Left lung (tissue), 10 donors: ENCODE data around the gene ZNF524. TPM values are rescaled to one million over a fixed set of nuclear protein-coding genes. Genes with fewer than 3 reads are reported as not detected.

ENCODE experiments used
- ATAC-seq: fragments of 200-7000 bp; cut with Tn5 transposase; one replicate; pipeline ENCODE4 v1.9.1; 2020; ENCODE audit warnings: moderate library complexity
- DNase-seq, 4 donors: peaks; one replicate each; pipeline ENCODE4 v3.0.0-alpha.2; 2013 to 2020
- H3K27ac ChIP-seq, 2 donors: fragments of 200-600 bp; sonication (generic) in 1 of 2; one replicate each; pipeline versions ENCODE4 v1.5.0 to v1.8.0; 2020 to 2021
- H3K27me3 ChIP-seq, 2 donors: fragments of 200-600 bp; sonication (generic) in 1 of 2; one replicate each; pipeline versions ENCODE4 v1.5.0 to v1.8.0; 2020 to 2021
- H3K36me3 ChIP-seq, 2 donors: fragments of 200-600 bp; sonication (generic) in 1 of 2; one replicate each; pipeline versions ENCODE4 v1.5.0 to v1.8.0; 2020 to 2021
- H3K4me1 ChIP-seq, 2 donors: fragments of 200-600 bp; one replicate each; pipeline ENCODE4 v1.8.0; 2021
- H3K4me3 ChIP-seq, 2 donors: fragments of 200-600 bp; sonication (generic) in 1 of 2; one replicate each; pipeline versions ENCODE4 v1.5.0 to v1.8.0; 2020 to 2021; ENCODE audit warnings: mild to moderate bottlenecking in 1 of 2
- H3K9me3 ChIP-seq, 2 donors: fragments of 200-600 bp; sonication (generic) in 1 of 2; one replicate each; pipeline versions ENCODE4 v1.5.0 to v1.8.0; 2020 to 2021
- CTCF ChIP-seq, 2 donors: fragments of 200-600 bp; sonication (generic) in 1 of 2; IDR thresholded peaks; one replicate each; pipeline versions ENCODE4 v1.5.0 to v1.8.0; 2021; ENCODE audit warnings: antibody characterized with exemption in 2 of 2
- intact Hi-C, 2 donors: fragments of 100-400 bp; cut with DNase I; formaldehyde crosslinking; loops; one replicate each; pipeline versions ENCODE4 v1.11.2 to v1.14.2; 2022
- polyA plus RNA-seq, 6 donors: library from polyadenylated mRNA; unstranded; fragments of 120-200 nt; gene quantifications; one replicate each; pipeline ENCODE4 v1.2.1, GENCODE V29; 2013; ENCODE audit not compliant: insufficient read length in 6 of 6
- total RNA-seq, 2 donors: library from RNA; stranded (reverse); fragmentation: NEBNext Ultra II Directional; extraction: Animal tissue kit (Norgen Biotek cat#: 25700); gene quantifications; one replicate each; pipeline ENCODE4 v1.2.1, GENCODE V29; 2021
- donor health status: DM: no; HTN: yes; CAD: no.
- donor health status: DM: no; HTN: no; CAD: no.

Gene ZNF524
- total and polyA plus RNA-seq, 8 donors = 4.9 to 22.4 (median 7.8) TPM

- TF ChIP-seq CTCF (IDR thresholded peaks at IDR 0.05) = no peak
- Histone ChIP-seq H3K4me1 (peaks cover 0 to 30% of the 10 kb centered on the region in 2 donors), H3K27me3 (no peaks in the 10 kb centered on the region), H3K9me3 (no peaks in the 10 kb centered on the region), H3K36me3 (peaks cover 0 to 49% of the 10 kb centered on the region in 2 donors), H3K27ac (peak overlapping the region; percentile 98 to 99), H3K4me3 (peak overlapping the region; percentile 57 to 73)
- DNase-seq (peak in 3 of 4 donors; percentile 91 to 96 (median 94)), ATAC-seq (peak; percentile 87)
- intact Hi-C loops = no loop called here
These were observed 1.2 kb upstream of the ZNF524 start for GRCh38 chr19:55598719-55599467.

DNA sequence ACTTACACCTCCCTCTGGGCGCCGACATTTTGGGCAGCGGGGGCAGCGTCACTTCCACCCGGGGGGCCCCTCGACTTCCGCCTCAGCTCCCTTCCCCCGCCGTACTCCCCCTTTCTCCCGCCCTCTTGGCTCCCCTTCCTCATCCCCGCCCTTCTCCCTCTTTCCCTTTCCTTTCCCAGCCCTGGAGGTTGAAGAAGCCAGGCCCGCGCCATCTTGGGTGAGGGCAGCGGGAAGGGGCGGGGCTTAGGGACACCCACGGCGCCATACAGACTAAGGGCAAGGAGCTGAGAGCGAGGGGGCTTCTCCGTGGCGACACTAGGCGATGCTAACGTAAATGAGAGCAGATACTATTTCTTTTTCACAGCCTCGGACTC is 633 bp upstream of the ZNF524 start, which contains the start of gene FIZ1:
TSS of gene FIZ1 (minus strand) at position 50 of the 374 bp plus-strand sequence. CDS start 1,652 bp downstream, outside the sequence.
- H3K4me3 ChIP-seq = peak within 1 kb of the TSS; percentile 57 to 73
- H3K4me1 ChIP-seq = peaks cover 0 to 36% of the 10 kb centered on the region in 2 donors
- ATAC-seq (peak; percentile 92), DNase-seq (peak; percentile 97 to 100 (median 98))
- TF ChIP-seq CTCF (IDR thresholded peaks at IDR 0.05) = no peak
- H3K36me3 ChIP-seq = peaks cover 0 to 45% of the 10 kb centered on the region in 2 donors
- no peaks in the 10 kb centered on the region for H3K27me3 ChIP-seq
- H3K27ac ChIP-seq = peak within 1 kb of the TSS; percentile 98 to 99
- H3K9me3 ChIP-seq = no peaks in the 10 kb centered on the region
- intact Hi-C loops = no loop called here

DNA sequence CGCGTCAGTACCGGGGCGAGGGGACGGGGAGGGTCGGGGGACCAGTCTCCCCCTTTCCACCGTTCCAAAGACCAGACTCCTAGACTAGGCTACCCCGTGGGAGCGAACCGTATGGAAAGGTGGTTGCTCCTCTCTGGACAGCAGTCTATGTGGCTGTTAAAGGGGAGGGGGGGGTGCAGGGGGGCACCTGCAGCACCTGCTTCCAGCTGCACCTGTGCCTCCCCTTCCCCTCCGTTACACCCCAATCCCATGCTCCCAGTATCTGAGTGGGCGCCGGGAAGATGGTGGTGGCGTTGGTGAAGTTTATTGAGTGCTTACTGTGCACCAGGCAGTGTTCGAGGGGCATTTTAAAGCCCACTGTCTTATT is 557 bp downstream of the ZNF524 start:
- H3K9me3 ChIP-seq = no peaks in the 10 kb centered on the region
- H3K4me1 ChIP-seq = peaks cover 0 to 40% of the 10 kb centered on the region in 2 donors
- intact Hi-C loops = loop anchor here in 1 of 2 donors (10.0 kb wide), 1 partner anchor 86 kb away; no protein-coding TSS in a partner anchor
- H3K36me3 ChIP-seq = peaks cover 0 to 33% of the 10 kb centered on the region in 2 donors
- ATAC-seq = no peak
- peak overlapping the region; percentile 57 to 73 for H3K4me3 ChIP-seq
- peak overlapping the region; percentile 98 to 99 for H3K27ac ChIP-seq
- H3K27me3 ChIP-seq = no peaks in the 10 kb centered on the region
- TF ChIP-seq CTCF (IDR thresholded peaks at IDR 0.05) = no peak
- DNase-seq = no peak

DNA sequence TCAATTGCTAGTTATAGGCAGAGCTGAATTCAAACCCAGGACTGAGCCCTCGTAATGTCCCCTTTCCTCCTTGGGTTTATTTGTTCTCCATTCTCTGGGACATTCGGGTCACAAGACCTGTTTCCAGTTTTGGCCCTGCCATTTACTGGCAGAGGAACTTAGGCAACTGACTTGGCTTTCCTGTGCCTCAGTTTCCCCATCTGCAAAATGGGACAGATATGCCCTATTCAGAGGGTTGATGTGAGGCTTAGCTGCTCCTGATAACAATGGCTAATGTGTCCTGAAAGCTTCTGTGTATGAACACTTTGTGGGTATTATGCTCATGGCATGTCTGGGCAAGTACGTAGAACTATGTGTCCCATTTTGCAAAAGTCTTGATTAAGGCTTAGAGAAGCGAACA is 996 bp downstream of the ZNF524 start:
- no peak for ATAC-seq
- intact Hi-C loops = loop anchor here in 1 of 2 donors (10.0 kb wide), 1 partner anchor 86 kb away; no protein-coding TSS in a partner anchor
- H3K4me3 ChIP-seq = peak overlapping the region; percentile 57 to 73

More for the DNA sequence above, 996 bp downstream of the ZNF524 start:
- Histone ChIP-seq H3K36me3 (peaks cover 0 to 28% of the 10 kb centered on the region in 2 donors), H3K27me3 (no peaks in the 10 kb centered on the region), H3K27ac (peak overlapping the region; percentile 98 to 99), H3K9me3 (no peaks in the 10 kb centered on the region), H3K4me1 (peaks cover 0 to 42% of the 10 kb centered on the region in 2 donors)
- no peak for DNase-seq
- TF ChIP-seq CTCF (IDR thresholded peaks at IDR 0.05) = no peak
